Activated T-helper 1 cell treated with anti-CD3 and anti-CD28 coated beads, Interleukin-12 subunit alpha, Interleukin-12 subunit beta, Interleukin-2, Interleukin-4 antibody, amounts not matched to agents 30 ng/mL and 10 ng/mL and 1 ng/mL, durations not matched to agents 14 hours and 24 hours and 36 hours (primary cell): ENCODE results near the gene IL15. TPM values are rescaled to one million over a fixed set of nuclear protein-coding genes. Genes with fewer than 3 reads are reported as not detected.
"Not testable (repeated sequence)": the region's sequence is repeated elsewhere in the genome, so short reads cannot be mapped to it uniquely, and the experiment has no call there.

ENCODE experiments used
- DNase-seq: peaks from one replicate; pipeline ENCODE4 v3.0.0; 2021; ENCODE audit warnings: low spot score
- H3K27ac Mint-ChIP-seq: one replicate; pipeline ENCODE4 v1.8.0; 2021; ENCODE audit warnings: mild to moderate bottlenecking, mixed read lengths
- H3K27me3 Mint-ChIP-seq: one replicate; pipeline ENCODE4 v1.8.0; 2022; ENCODE audit warnings: mild to moderate bottlenecking, moderate library complexity, mixed read lengths; ENCODE audit not compliant: insufficient read depth
- H3K36me3 Mint-ChIP-seq: one replicate; pipeline ENCODE4 v1.8.0; 2021; ENCODE audit warnings: low read depth, mixed read lengths
- H3K4me1 Mint-ChIP-seq: one replicate; pipeline ENCODE4 v1.8.0; 2021; ENCODE audit warnings: low read depth, mixed read lengths
- H3K4me3 Mint-ChIP-seq: one replicate; pipeline ENCODE4 v1.8.0; 2021; ENCODE audit warnings: mild to moderate bottlenecking, moderate library complexity, mixed read lengths
- H3K9me3 Mint-ChIP-seq: one replicate; pipeline ENCODE4 v1.8.0; 2021; ENCODE audit warnings: mixed read lengths
- intact Hi-C: fragments of 100-400 bp; cut with micrococcal nuclease; formaldehyde crosslinking; loops from one replicate; pipeline ENCODE4 v1.15.1; 2024
- total RNA-seq: library from RNA; stranded (reverse); gene quantifications from 2 replicates; pipeline ENCODE4 v1.2.3, GENCODE V29; 2022

IL15 gene
- total RNA-seq, 1 donor from 2014 or later, result 0.67 TPM

DNA sequence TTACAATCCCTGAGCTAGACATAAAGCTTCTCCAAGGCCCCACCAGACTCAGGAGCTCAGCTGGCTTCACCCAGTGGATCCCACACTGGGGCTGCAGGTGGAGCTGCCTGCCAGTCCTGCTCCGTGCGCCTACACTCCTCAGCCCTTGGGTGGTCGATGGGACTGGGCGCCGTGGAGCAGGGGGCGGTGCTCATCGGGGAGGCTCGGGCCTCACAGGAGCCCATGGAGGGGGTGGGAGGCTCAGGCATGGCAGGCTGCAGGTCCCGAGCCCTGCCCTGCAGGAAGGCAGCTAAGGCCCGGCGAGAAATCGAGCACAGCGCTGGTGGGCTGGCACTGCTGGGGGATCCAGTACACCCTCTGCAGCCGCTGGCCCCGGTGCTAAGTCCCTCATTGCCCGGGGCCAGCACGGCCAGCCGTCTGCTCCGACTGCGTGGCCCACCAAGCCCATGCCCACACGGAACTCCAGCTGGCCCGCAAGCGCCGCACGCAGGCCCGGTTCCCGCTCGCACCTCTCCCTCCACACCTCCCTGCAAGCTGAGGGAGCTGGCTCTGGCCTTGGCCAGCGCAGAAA lies 53.4 kb downstream of the IL15 start:
- not testable (repeated sequence) for H3K4me3 Mint-ChIP-seq

GRCh38 chr4:141691247-141691646 lies 54.9 kb downstream of the IL15 start:
- H3K27ac Mint-ChIP-seq, H3K27me3 Mint-ChIP-seq, H3K4me3 Mint-ChIP-seq, H3K9me3 Mint-ChIP-seq, DNase-seq, H3K4me1 Mint-ChIP-seq, intact Hi-C loops, H3K36me3 Mint-ChIP-seq: not testable (repeated sequence)

More for the DNA sequence above, 53.4 kb downstream of the IL15 start:
- H3K36me3 Mint-ChIP-seq, H3K27me3 Mint-ChIP-seq, H3K9me3 Mint-ChIP-seq, intact Hi-C loops, H3K4me1 Mint-ChIP-seq, DNase-seq, H3K27ac Mint-ChIP-seq: not testable (repeated sequence)

- no peak overlapping the region for H3K4me3 Mint-ChIP-seq
- no peak for DNase-seq
- no peaks in the 10 kb centered on the region for H3K36me3 Mint-ChIP-seq
- intact Hi-C loops, result no loop called here
- H3K9me3 Mint-ChIP-seq, result no peaks in the 10 kb centered on the region
- no peak overlapping the region for H3K27ac Mint-ChIP-seq
- H3K27me3 Mint-ChIP-seq, result peaks cover 2% of the 10 kb centered on the region
- H3K4me1 Mint-ChIP-seq, result no peaks in the 10 kb centered on the region
Observed at GRCh38 chr4:141692081-141692480, 55.7 kb downstream of the IL15 start.

DNA sequence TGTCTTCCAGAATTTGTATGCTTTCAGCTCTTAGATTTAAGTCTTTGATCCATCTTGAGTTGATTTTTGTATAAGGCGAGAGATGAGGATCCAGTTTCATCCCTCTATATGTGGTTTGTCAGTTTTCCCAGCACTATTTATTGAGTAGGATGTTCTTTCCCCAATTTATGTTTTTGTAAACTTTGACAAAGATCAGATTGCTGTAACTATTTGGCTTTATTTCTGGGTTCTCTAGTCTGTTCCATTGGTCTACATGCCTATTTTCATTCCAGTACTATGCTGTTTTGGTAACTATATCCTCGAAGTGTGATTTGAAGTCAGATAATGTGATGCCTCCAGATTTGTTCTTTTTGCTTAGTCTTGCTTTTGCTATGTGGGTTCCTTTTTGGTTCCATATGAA lies 60.7 kb downstream of the IL15 start:
- intact Hi-C loops, result no loop called here
- Mint-ChIP-seq H3K9me3 (no peaks in the 10 kb centered on the region), H3K4me1 (no peaks in the 10 kb centered on the region), H3K27ac (no peak overlapping the region), H3K36me3 (no peaks in the 10 kb centered on the region), H3K27me3 (peaks cover 5% of the 10 kb centered on the region), H3K4me3 (no peak overlapping the region)
- DNase-seq, result no peak

GRCh38 chr4:141702472-141703182 lies 66.2 kb downstream of the IL15 start:
- intact Hi-C loops, result loop anchor here (1.0 kb wide), 1 partner anchor 1145 kb away; no protein-coding TSS in a partner anchor
- Mint-ChIP-seq H3K4me3 (no peak overlapping the region), H3K27ac (no peak overlapping the region), H3K4me1 (peaks cover 11% of the 10 kb centered on the region), H3K36me3 (no peaks in the 10 kb centered on the region), H3K27me3 (peaks cover 6% of the 10 kb centered on the region), H3K9me3 (no peaks in the 10 kb centered on the region)
- no peak for DNase-seq

DNA sequence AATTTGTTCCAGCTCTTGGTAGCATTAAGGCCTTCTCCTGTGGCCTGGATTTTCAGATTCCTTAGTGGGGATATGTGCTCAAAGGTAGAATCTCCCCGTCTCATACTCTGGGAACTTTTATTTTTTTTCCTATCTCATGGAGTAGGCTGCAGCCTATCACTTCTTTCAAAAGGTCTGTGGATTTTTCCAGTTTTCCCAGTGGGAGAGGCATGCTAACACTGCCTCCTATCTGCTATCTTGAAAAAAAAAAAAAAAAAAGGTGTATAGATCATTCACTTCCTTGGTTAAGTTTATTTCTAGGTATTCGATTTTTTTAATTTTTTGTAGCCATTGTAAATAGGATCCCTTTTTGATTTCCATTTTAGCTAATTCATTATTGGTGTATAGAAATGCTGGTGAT lies 67.1 kb downstream of the IL15 start:
- no peaks in the 10 kb centered on the region for H3K9me3 Mint-ChIP-seq
- DNase-seq, result no peak
- no peak overlapping the region for H3K27ac Mint-ChIP-seq
- peaks cover 6% of the 10 kb centered on the region for H3K27me3 Mint-ChIP-seq
- no peak overlapping the region for H3K4me3 Mint-ChIP-seq
- H3K4me1 Mint-ChIP-seq, result peaks cover 11% of the 10 kb centered on the region
- intact Hi-C loops, result no loop called here
- H3K36me3 Mint-ChIP-seq, result no peaks in the 10 kb centered on the region

- H3K9me3 Mint-ChIP-seq, result no peaks in the 10 kb centered on the region
- no peak for DNase-seq
- H3K27ac Mint-ChIP-seq, result no peak overlapping the region
- intact Hi-C loops, result no loop called here
- no peaks in the 10 kb centered on the region for H3K36me3 Mint-ChIP-seq
- peaks cover 11% of the 10 kb centered on the region for H3K4me1 Mint-ChIP-seq
- H3K4me3 Mint-ChIP-seq, result no peak overlapping the region
- peaks cover 3% of the 10 kb centered on the region for H3K27me3 Mint-ChIP-seq
Observed at GRCh38 chr4:141705048-141705746, 68.8 kb downstream of the IL15 start.

DNA sequence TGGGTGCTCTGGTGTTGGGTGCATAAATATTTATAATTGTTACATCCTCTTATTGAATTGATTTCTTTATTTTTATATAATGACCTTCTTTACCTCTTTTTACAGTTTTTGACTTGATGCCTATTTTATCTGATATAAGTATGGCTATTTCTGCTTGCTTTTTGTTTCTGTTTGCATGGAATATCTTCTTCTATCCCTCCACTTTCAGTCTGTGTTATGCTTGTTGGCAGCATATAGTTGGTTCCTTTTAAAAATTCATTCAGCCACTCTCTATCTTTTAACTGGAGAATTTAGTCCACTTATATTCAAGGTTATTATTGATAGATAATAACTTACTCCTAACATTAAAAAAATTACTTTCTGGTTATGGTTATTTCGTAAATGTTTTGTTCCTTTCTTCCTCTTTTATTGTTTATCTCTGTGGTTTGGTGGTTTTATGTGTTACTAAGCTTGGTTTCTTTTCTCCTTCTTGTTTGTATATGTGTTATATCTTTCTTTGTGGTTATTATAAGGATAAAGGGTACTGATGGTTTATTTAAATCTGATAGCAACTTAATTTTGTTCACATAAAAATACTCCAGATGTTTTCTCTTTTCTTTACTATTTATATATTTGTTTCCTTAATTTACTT lies 69.5 kb downstream of the IL15 start:
- no peak overlapping the region for H3K4me3 Mint-ChIP-seq
- H3K27me3 Mint-ChIP-seq, result peaks cover 3% of the 10 kb centered on the region
- H3K4me1 Mint-ChIP-seq, result peaks cover 11% of the 10 kb centered on the region
- intact Hi-C loops, result no loop called here
- H3K9me3 Mint-ChIP-seq, result no peaks in the 10 kb centered on the region
- no peak overlapping the region for H3K27ac Mint-ChIP-seq
- no peak for DNase-seq
- no peaks in the 10 kb centered on the region for H3K36me3 Mint-ChIP-seq

GRCh38 chr4:141706445-141706844 lies 70.1 kb downstream of the IL15 start:
- intact Hi-C loops, result no loop called here
- Mint-ChIP-seq H3K27ac (no peak overlapping the region), H3K4me1 (peaks cover 11% of the 10 kb centered on the region), H3K9me3 (no peaks in the 10 kb centered on the region), H3K4me3 (no peak overlapping the region), H3K36me3 (no peaks in the 10 kb centered on the region), H3K27me3 (peaks cover 3% of the 10 kb centered on the region)
- no peak for DNase-seq

- H3K27ac Mint-ChIP-seq, result no peak overlapping the region
- peaks cover 2% of the 10 kb centered on the region for H3K27me3 Mint-ChIP-seq
- intact Hi-C loops, result loop anchor here (2.0 kb wide), 2 partner anchors 60 to 404 kb away; no protein-coding TSS in a partner anchor
- H3K4me1 Mint-ChIP-seq, result peaks cover under 1% of the 10 kb centered on the region
- no peak for DNase-seq
- no peaks in the 10 kb centered on the region for H3K36me3 Mint-ChIP-seq
- no peak overlapping the region for H3K4me3 Mint-ChIP-seq
- no peaks in the 10 kb centered on the region for H3K9me3 Mint-ChIP-seq
Observed at GRCh38 chr4:141711211-141711610, 74.8 kb downstream of the IL15 start.

DNA sequence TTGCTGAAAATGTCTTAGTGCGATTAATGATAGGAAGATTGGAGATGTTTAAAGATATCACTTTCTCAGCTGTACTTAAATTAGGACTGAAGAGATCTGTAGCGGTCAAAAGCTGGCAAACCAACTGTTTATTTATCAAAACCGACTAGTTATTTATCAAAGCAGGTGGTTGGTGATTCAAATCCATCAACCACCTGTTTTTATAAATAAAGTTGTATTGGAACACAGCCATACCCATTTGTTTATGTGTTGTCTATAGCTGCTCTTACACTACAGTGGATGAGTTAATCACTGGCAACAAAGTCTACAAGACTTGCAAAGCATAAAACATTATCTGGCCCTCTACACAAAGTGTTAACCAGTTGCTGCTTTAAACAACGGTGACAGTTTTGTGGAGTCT lies 76.8 kb downstream of the IL15 start:
- H3K36me3 Mint-ChIP-seq, result no peaks in the 10 kb centered on the region
- peaks cover 2% of the 10 kb centered on the region for H3K27me3 Mint-ChIP-seq
- DNase-seq, result no peak
- H3K9me3 Mint-ChIP-seq, result no peaks in the 10 kb centered on the region
- H3K4me1 Mint-ChIP-seq, result no peaks in the 10 kb centered on the region
- H3K27ac Mint-ChIP-seq, result no peak overlapping the region
- intact Hi-C loops, result no loop called here
- H3K4me3 Mint-ChIP-seq, result no peak overlapping the region

- Mint-ChIP-seq H3K9me3 (no peaks in the 10 kb centered on the region), H3K27ac (no peak overlapping the region), H3K27me3 (peaks cover 2% of the 10 kb centered on the region), H3K4me1 (no peaks in the 10 kb centered on the region), H3K36me3 (no peaks in the 10 kb centered on the region), H3K4me3 (no peak overlapping the region)
- intact Hi-C loops, result no loop called here
- DNase-seq, result no peak
Observed at GRCh38 chr4:141713771-141714445, 77.5 kb downstream of the IL15 start.
